Activated CD4-positive, alpha-beta T cell treated with anti-CD3 and anti-CD28 coated beads for 1 hour (primary cell): ENCODE data around the gene TCP1.
A peak's percentile ranks its signal among the peaks of the same experiment; 100 is the strongest.
"Not testable (repeated sequence)": the region's sequence is repeated elsewhere in the genome, so short reads cannot be mapped to it uniquely, and the experiment has no call there.

Source experiments
- DNase-seq: peaks from one replicate; pipeline ENCODE4 v3.0.0-alpha.2; 2020

The TCP1 gene

GRCh38 chr6:159816775-159817174 lies 27.4 kb upstream of the TCP1 start:
- DNase-seq = not testable (repeated sequence)

GRCh38 chr6:159815410-159815809 lies 26.0 kb upstream of the TCP1 start:
- no peak for DNase-seq

GRCh38 chr6:159813781-159814180 lies 24.4 kb upstream of the TCP1 start:
- no peak for DNase-seq

GRCh38 chr6:159809149-159809548 lies 19.7 kb upstream of the TCP1 start:
- DNase-seq = no peak

GRCh38 chr6:159808647-159809046 lies 19.2 kb upstream of the TCP1 start:
- DNase-seq = no peak

GRCh38 chr6:159807150-159807858 lies 17.9 kb upstream of the TCP1 start:
- no peak for DNase-seq

- DNase-seq = no peak
Observed at GRCh38 chr6:159806021-159806458, 16.6 kb upstream of the TCP1 start.

GRCh38 chr6:159805440-159806020 lies 16.1 kb upstream of the TCP1 start:
- no peak for DNase-seq

- no peak for DNase-seq
Observed at GRCh38 chr6:159804504-159804903, 15.1 kb upstream of the TCP1 start.

GRCh38 chr6:159801935-159802334 lies 12.5 kb upstream of the TCP1 start:
- DNase-seq = no peak

- no peak for DNase-seq
Observed at GRCh38 chr6:159800141-159800865, 10.9 kb upstream of the TCP1 start, which contains the start of gene PNLDC1. Gene PNLDC1, plus strand, starts transcription at chr6:159800276. Its CDS starts 32 bp downstream, at chr6:159800308.

- DNase-seq = no peak
Observed at GRCh38 chr6:159797554-159797953, 8.2 kb upstream of the TCP1 start.

- DNase-seq = not testable (repeated sequence)
Observed at GRCh38 chr6:159794976-159795375, 5.6 kb upstream of the TCP1 start.

GRCh38 chr6:159790956-159791598 lies 1.7 kb upstream of the TCP1 start:
- no peak for DNase-seq

GRCh38 chr6:159790149-159790955 lies 950 bp upstream of the TCP1 start, which contains the start of gene MRPL18:
Gene MRPL18, plus strand, starts transcription at chr6:159790467. Its CDS starts 121 bp downstream, at chr6:159790588.
- DNase-seq = peak; percentile 76

GRCh38 chr6:159788753-159789376 lies 537 bp downstream of the TCP1 start:
- no peak for DNase-seq

- no peak for DNase-seq
Observed at GRCh38 chr6:159788276-159788675, 1.1 kb downstream of the TCP1 start.

GRCh38 chr6:159778542-159779103 lies 10.8 kb downstream of the TCP1 start:
- DNase-seq = no peak

- no peak for DNase-seq
Observed at GRCh38 chr6:159778131-159778530, 11.3 kb downstream of the TCP1 start.

- no peak for DNase-seq
Observed at GRCh38 chr6:159777240-159777904, 12.0 kb downstream of the TCP1 start.

- no peak for DNase-seq
Observed at GRCh38 chr6:159772196-159772595, 17.2 kb downstream of the TCP1 start.
